Lower leg skin (tissue), 3 donors: ENCODE measurements around the gene COX6A2.

Experiments
- CTCF ChIP-seq, 3 donors: fragments of 450-650 bp; IDR thresholded peaks; one replicate each; pipeline ENCODE4 v1.5.1; 2016; ENCODE audit warnings: antibody characterized with exemption in 3 of 3, mild to moderate bottlenecking in 3 of 3, moderate library complexity in 2 of 3
- POLR2A ChIP-seq, 2 donors: fragments of 450-650 bp; IDR thresholded peaks; one replicate each; pipeline ENCODE4 v1.6.1; 2016 to 2017; ENCODE audit warnings: antibody characterized with exemption in 2 of 2, mild to moderate bottlenecking in 1 of 2, moderate library complexity in 1 of 2

GRCh38 chr16:31467858-31468257, 39.7 kb upstream of the COX6A2 start:
- TF ChIP-seq CTCF (IDR thresholded peaks at IDR 0.05) (no peak), POLR2A (IDR thresholded peaks at IDR 0.05) (no peak)
